ENCODE measurements around the gene CACNA1D. TPM values are rescaled to one million over a fixed set of nuclear protein-coding genes. Genes with fewer than 3 reads are reported as not detected.

CACNA1D gene
- total and polyA plus RNA-seq, 9 of the 15 experiments (the other 6 are each of a cell fraction or from before 2014, with no cell fraction given): 0.29 TPM; not detected in 8

DNA sequence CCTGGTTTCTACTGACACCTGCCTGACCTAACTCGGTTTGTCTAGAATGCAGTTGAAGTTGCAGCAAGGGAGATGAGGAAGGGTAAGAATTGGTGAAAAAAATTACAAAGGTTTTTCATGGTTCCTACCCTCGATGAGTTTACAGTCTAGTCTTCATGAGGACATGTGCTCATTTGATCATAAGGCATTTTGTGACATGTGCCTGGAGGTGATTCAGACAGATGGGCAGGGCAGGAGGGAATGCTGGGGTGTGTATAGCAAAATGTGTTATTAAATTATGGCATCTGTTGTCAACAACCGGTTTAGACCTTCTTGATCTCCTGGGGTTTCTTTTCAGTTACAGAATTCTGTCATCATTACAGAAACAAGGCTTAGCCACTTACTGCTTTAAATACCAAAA, 101.2 kb downstream of the CACNA1D start:
- FAIRE-seq: no peak
- no peak overlapping the region for H3K27ac ChIP-seq (ENCODE audit: extremely low read depth, low read depth, low read length)
- TF ChIP-seq JUN (IDR thresholded peaks at IDR 0.05; ENCODE audit: borderline replicate concordance, low read depth, low read length): no peak
- no peak for TF ChIP-seq JUN (CRISPR knock-in tag; IDR thresholded peaks at IDR 0.05; ENCODE audit: borderline replicate concordance)
- no peak for TF ChIP-seq PTRF (tag; IDR thresholded peaks at IDR 0.05)
- TF ChIP-seq NCOA2 (IDR thresholded peaks at IDR 0.05; ENCODE audit: partially characterized antibody in 2 of 2): no peak
- TF ChIP-seq, protein P1, sequence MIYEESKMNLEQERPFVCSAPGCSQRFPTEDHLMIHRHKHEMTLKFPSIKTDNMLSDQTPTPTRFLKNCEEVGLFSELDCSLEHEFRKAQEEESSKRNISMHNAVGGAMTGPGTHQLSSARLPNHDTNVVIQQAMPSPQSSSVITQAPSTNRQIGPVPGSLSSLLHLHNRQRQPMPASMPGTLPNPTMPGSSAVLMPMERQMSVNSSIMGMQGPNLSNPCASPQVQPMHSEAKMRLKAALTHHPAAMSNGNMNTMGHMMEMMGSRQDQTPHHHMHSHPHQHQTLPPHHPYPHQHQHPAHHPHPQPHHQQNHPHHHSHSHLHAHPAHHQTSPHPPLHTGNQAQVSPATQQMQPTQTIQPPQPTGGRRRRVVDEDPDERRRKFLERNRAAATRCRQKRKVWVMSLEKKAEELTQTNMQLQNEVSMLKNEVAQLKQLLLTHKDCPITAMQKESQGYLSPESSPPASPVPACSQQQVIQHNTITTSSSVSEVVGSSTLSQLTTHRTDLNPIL (CRISPR knock-in tag; IDR thresholded peaks at IDR 0.05): no peak
- TF ChIP-seq ELF2 (CRISPR knock-in tag; IDR thresholded peaks at IDR 0.05): no peak
- TF ChIP-seq XRCC5 (IDR thresholded peaks at IDR 0.05; ENCODE audit: low read depth, low read length): no peak
- TF ChIP-seq ZNF589 (CRISPR knock-in tag; IDR thresholded peaks at IDR 0.05; ENCODE audit: low read depth): no peak
- no peak for TF ChIP-seq SMARCE1 (IDR thresholded peaks at IDR 0.05)
- TF ChIP-seq, protein P2, sequence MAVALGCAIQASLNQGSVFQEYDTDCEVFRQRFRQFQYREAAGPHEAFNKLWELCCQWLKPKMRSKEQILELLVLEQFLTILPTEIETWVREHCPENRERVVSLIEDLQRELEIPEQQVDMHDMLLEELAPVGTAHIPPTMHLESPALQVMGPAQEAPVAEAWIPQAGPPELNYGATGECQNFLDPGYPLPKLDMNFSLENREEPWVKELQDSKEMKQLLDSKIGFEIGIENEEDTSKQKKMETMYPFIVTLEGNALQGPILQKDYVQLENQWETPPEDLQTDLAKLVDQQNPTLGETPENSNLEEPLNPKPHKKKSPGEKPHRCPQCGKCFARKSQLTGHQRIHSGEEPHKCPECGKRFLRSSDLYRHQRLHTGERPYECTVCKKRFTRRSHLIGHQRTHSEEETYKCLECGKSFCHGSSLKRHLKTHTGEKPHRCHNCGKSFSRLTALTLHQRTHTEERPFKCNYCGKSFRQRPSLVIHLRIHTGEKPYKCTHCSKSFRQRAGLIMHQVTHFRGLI (CRISPR knock-in tag; IDR thresholded peaks at IDR 0.05): no peak
- TF ChIP-seq BRF2 (IDR thresholded peaks at IDR 0.05; ENCODE audit: borderline replicate concordance, insufficient read depth, insufficient read length): no peak
- no peak for TF ChIP-seq NFE2 (IDR thresholded peaks at IDR 0.05; ENCODE audit: low read depth)
- TF ChIP-seq NCOA6 (IDR thresholded peaks at IDR 0.05): no peak
- TF ChIP-seq, protein P3, sequence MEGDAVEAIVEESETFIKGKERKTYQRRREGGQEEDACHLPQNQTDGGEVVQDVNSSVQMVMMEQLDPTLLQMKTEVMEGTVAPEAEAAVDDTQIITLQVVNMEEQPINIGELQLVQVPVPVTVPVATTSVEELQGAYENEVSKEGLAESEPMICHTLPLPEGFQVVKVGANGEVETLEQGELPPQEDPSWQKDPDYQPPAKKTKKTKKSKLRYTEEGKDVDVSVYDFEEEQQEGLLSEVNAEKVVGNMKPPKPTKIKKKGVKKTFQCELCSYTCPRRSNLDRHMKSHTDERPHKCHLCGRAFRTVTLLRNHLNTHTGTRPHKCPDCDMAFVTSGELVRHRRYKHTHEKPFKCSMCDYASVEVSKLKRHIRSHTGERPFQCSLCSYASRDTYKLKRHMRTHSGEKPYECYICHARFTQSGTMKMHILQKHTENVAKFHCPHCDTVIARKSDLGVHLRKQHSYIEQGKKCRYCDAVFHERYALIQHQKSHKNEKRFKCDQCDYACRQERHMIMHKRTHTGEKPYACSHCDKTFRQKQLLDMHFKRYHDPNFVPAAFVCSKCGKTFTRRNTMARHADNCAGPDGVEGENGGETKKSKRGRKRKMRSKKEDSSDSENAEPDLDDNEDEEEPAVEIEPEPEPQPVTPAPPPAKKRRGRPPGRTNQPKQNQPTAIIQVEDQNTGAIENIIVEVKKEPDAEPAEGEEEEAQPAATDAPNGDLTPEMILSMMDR (IDR thresholded peaks at IDR 0.05 in 2 of 3, conservative IDR thresholded peaks at IDR 0.05 in 1 of 3; ENCODE audit: insufficient read depth in 2 of 3, low read depth in 1 of 3, low read length in 3 of 3): no peak
- TF ChIP-seq, protein P4, sequence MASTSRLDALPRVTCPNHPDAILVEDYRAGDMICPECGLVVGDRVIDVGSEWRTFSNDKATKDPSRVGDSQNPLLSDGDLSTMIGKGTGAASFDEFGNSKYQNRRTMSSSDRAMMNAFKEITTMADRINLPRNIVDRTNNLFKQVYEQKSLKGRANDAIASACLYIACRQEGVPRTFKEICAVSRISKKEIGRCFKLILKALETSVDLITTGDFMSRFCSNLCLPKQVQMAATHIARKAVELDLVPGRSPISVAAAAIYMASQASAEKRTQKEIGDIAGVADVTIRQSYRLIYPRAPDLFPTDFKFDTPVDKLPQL (IDR thresholded peaks at IDR 0.05; ENCODE audit: extremely low read depth, insufficient read length): no peak
- TF ChIP-seq SIN3A (IDR thresholded peaks at IDR 0.05; ENCODE audit: borderline replicate concordance in 2 of 2, control insufficient read depth in 1 of 2, low read depth in 2 of 2, low read length in 2 of 2): no peak
- TF ChIP-seq NFYB (IDR thresholded peaks at IDR 0.05; ENCODE audit: extremely low read depth, insufficient read length): no peak

More for the DNA sequence above, 101.2 kb downstream of the CACNA1D start:
- Histone ChIP-seq H3K79me2 (ENCODE audit: control insufficient read depth, insufficient read depth, low read length) (no peaks in the 10 kb centered on the region), H3K9ac (ENCODE audit: insufficient read depth in 1 of 2, low read depth in 2 of 2, low read length in 2 of 2) (no peak overlapping the region), H3K4me1 (replicated peaks in 1 of 2; ENCODE audit: control insufficient read depth in 2 of 2, insufficient read depth in 2 of 2, low read length in 2 of 2) (no peaks in the 10 kb centered on the region), H3K4me3 (no peak overlapping the region), H3K36me3 (ENCODE audit: control insufficient read depth, insufficient read depth, low read length) (no peaks in the 10 kb centered on the region), H3K9me3 (replicated peaks; ENCODE audit: control insufficient read depth, insufficient read depth, low read depth, low read length) (no peaks in the 10 kb centered on the region), H3K27me3 (ENCODE audit: control insufficient read depth in 2 of 2, insufficient read depth in 2 of 2, low read length in 2 of 2) (peaks cover 0 to 2% of the 10 kb centered on the region in 2 experiments; a peak in 2 of 5 replicates), H4K20me1 (replicated peaks; ENCODE audit: control insufficient read depth, insufficient read depth, low read length) (no peaks in the 10 kb centered on the region), H2AFZ (ENCODE audit: low read depth, low read length) (no peak overlapping the region), H3K9me1 (ENCODE audit: control insufficient read depth, insufficient read depth, low read length) (no peaks in the 10 kb centered on the region), H3K4me2 (ENCODE audit: insufficient read depth, low read length) (no peak overlapping the region)
- ATAC-seq: no peak
- POLR2A ChIA-PET: interaction anchor here (1.0 kb wide), 1 partner anchor 9 kb away, joined by 4 read pairs; no protein-coding TSS in a partner anchor
- intact Hi-C loops (cut with micrococcal nuclease) (no loop called here), in situ Hi-C loops (cut with MboI) (no loop called here)
- CTCF ChIA-PET (ENCODE audit: low intra/inter-chr PET ratio): no interaction called here
- no peak for DNase-seq (ENCODE audit: extremely low read depth in 1 of 4, low spot score in 3 of 4)
- no TSS peak for BruUV-seq (replicated peaks)
- 0% methylated on average over 3 of the region's 3 CpGs for WGBS (ENCODE audit: insufficient coverage, low coverage, missing lambda C conversion rate)

Measured in K562 (cell line).